Stimulated activated CD8-positive, alpha-beta memory T cell treated with anti-CD3 and anti-CD28 coated beads, Interleukin-15, amount 100 ng/mL, for 1 hour (primary cell): Measurements from ENCODE around the gene PRAMEF1.
"Not testable (repeated sequence)": the region's sequence is repeated elsewhere in the genome, so short reads cannot be mapped to it uniquely, and the experiment has no call there.

Experiments
- DNase-seq: peaks from one replicate; pipeline ENCODE4 v3.0.0-alpha.2; 2020; ENCODE audit warnings: low read depth

Gene PRAMEF1

GRCh38 chr1:12776801-12777557, 14.2 kb upstream of the PRAMEF1 start:
- no peak for DNase-seq

DNA sequence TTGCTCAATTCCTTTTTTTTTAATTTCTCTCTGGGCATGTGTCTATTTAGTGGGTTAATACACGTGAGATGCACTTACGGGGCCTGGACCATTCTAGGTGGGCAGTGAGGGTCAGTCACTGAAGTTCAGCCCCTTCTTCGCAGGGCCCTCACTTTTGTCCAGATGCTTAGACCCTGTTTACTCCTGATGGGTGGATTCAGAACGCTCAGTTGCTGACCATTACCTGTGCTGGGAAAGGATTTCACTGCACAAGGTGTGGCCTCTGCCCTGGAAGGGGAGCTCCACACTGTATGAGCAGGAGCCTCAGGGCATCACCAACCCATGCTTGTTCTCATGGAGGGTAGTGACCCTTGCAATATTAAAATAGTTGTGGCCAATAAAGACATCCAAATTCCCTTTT, 13.1 kb upstream of the PRAMEF1 start:
- DNase-seq: no peak

DNA sequence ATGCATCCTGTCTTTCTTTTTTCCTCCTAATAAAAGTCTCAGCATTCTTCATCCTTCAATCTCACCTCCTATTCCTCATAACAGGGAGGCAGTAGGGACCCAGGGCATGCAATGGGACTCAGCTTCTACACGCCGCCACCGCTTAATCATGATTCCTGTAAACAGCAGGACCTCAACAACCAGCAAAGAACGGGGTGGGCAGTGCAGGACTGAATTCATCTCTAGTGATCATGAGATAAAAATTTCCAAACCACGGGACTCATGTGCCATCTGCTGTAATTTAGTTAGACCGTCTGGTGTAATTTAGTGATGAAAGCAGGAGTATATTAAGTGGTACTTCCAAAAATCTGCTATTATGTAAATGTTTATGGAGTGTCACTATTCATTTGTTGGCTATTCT, 12.3 kb upstream of the PRAMEF1 start:
- DNase-seq: no peak

- DNase-seq: not testable (repeated sequence)
Observed at GRCh38 chr1:12781488-12781887, 9.7 kb upstream of the PRAMEF1 start.

GRCh38 chr1:12783783-12784182, 7.4 kb upstream of the PRAMEF1 start:
- not testable (repeated sequence) for DNase-seq

GRCh38 chr1:12784729-12785128, 6.5 kb upstream of the PRAMEF1 start:
- DNase-seq: not testable (repeated sequence)

DNA sequence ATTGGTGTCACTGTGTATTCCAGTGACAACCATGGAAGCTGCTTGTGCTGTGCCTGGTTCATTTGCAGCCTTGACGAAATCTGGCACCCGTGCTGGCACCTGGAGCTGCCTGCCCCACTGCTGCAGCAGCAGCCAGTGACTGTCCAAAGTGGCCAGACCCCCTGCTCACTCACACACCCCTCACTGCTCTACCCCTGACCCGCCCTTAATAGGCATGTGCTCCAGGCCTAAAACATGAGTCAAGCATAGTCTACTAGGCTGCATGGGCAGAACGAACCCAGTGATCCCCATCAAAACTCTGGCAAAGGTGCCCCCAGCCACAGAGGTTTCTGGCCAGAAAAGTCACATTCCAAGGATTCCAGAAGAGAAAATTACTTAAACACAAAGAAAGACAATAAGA, 7.7 kb downstream of the PRAMEF1 start:
- no peak for DNase-seq

GRCh38 chr1:12799730-12800129, 8.5 kb downstream of the PRAMEF1 start:
- no peak for DNase-seq

- no peak for DNase-seq
Observed at GRCh38 chr1:12809933-12810332, 18.7 kb downstream of the PRAMEF1 start.

GRCh38 chr1:12810691-12811408, 19.7 kb downstream of the PRAMEF1 start:
- no peak for DNase-seq

- no peak for DNase-seq
Observed at GRCh38 chr1:12811409-12811784, 20.2 kb downstream of the PRAMEF1 start.

GRCh38 chr1:12819061-12819460, 27.9 kb downstream of the PRAMEF1 start:
- not testable (repeated sequence) for DNase-seq

DNA sequence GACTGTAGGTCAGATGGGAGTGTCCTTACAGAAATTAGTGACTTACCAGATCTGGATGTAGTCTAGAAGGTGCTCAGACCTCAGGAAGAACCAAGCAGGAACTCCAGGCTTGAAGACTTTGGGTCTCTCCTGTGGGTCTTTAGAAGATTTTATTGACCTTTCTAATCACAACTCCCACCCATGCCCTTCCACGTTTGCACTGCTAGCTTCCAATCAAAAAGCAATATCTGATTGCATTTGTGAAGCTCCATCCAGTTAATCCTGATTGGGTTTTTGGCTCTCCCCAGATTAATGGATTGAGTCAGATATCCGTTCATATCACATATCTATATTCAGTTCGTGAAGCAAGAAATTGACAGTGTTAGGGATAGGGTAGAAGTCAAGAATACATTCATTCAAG, 40.1 kb downstream of the PRAMEF1 start, which contains the start of gene PRAMEF11:
PRAMEF11 (minus strand) TSS at position 101 of the 400 bp plus-strand sequence. CDS start 2,621 bp downstream, outside the sequence.
- not testable (repeated sequence) for DNase-seq

DNA sequence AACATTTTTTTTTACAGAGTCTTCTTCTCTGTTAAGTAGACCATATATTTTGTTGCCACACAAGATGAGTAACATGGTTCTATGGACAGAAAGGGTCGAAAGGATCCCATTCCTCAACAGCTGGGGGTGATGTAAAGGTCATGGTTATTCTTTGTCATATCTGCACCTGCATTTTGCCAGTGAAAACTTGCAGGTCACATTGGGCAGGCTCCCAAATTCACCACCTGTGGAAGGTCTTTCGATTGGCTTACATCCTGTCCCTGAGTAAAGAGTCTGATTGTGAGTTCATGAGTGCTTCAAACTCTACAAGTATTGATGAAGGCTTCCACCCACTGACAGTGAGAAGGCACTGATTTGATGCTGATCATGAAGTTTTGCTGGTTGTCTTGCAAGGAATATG, 42.1 kb downstream of the PRAMEF1 start:
- DNase-seq: not testable (repeated sequence)
